Measurements from ENCODE around the gene SLC6A2.

Gene SLC6A2

GRCh38 chr16:55672471-55672870, 16.7 kb downstream of the SLC6A2 start:
- no peak for ATAC-seq

GRCh38 chr16:55678161-55678821, 22.5 kb downstream of the SLC6A2 start:
- ATAC-seq: no peak

DNA sequence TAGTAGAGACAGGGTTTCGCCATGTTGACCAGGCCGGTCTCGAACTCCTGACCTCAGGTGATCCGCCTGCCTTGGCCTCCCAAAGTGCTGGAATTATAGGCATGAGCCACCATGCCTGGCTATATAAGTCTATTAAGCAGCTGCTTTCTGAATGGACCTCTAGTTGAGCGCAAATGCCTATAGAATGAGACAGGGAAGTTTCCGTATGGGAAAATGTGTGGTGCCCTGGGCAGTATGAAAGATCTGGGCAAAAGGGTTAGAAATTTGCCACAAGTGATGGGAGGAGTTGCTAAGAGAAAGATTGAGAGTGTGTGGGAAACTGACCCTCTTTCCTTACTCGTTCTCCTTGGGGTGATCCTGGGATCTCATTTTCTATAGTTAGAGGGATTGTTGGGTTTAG, 26.3 kb downstream of the SLC6A2 start:
- ATAC-seq: no peak

DNA sequence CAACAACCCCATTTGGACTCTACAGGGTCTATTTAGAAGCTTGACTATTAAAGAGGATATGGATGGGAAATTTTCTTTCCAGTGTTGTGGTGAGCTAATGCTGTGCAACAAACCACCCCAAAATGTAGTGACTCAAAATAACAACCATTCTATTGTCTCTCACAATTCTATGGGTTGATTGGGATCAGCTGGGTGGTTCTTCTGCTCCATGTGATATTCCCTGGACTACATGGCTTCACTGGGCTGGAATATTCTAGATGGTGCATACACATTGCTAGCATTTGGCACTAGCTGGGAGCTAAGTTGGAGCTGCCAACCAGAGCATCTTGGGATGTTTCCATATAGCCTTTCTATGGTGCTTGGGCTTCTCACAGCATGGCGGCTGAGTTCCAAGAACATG, 30.2 kb downstream of the SLC6A2 start:
- ATAC-seq: no peak

DNA sequence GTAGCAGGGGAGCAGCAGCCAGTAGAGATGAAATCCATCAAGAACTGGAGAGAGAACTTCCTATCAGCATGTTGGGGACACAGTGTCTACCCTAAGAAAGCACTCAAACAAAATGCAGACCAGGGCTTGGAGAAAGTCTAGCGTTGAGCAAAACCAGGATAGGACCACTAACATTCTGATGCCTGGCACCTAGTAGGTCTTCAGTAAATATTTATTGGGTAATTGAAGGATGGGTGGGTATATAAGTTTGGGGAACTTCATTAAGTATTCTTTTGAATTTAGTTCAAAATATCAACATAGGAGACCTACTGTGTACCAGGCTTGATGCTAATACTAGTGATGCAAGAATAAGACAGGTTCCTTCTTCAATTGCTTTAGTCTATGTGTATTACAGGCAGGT, 30.9 kb downstream of the SLC6A2 start:
- no peak for ATAC-seq

DNA sequence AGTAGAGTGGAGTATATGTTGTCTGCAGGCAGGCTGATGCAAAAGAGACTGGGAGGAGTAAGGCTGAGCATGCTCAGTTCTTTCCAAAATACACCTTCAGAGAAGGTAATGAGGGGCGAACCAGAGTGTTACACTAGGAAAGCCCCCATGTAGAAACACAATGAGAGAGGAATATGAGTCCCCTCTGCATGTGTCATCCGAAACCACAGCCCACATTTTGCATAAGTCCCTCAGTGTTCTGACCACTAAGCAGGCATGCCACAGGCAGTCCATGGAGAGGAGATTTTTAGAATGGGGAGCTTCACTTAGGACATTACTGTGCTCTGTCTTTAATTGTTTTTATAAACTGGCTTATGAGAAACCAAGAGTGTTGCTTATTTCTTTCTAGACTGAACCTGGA, 32.0 kb downstream of the SLC6A2 start:
- no peak for ATAC-seq

GRCh38 chr16:55690841-55691240, 35.1 kb downstream of the SLC6A2 start:
- no peak for ATAC-seq

GRCh38 chr16:55691771-55692170, 36.0 kb downstream of the SLC6A2 start:
- no peak for ATAC-seq

DNA sequence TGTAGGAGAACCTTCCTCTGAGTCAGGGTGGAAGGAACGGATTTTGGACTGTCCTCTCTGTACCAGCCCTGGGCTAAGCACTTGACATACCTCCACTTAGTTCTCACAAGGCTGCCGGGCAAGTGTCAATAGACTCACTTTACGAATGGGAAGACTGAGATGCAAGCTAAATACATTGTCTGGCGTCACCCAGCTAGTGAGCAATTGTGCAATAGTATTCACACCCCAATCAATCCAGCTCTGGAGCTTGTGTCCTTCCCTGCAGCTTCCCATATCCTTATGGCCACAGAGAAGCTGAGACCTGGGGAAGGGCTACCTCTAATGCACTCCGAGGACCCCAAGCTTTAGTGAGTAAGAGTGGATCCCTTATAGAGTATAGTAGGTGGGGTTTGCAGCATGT, 39.8 kb downstream of the SLC6A2 start:
- ATAC-seq: no peak

GRCh38 chr16:55697867-55698266, 42.1 kb downstream of the SLC6A2 start:
- no peak for ATAC-seq

DNA sequence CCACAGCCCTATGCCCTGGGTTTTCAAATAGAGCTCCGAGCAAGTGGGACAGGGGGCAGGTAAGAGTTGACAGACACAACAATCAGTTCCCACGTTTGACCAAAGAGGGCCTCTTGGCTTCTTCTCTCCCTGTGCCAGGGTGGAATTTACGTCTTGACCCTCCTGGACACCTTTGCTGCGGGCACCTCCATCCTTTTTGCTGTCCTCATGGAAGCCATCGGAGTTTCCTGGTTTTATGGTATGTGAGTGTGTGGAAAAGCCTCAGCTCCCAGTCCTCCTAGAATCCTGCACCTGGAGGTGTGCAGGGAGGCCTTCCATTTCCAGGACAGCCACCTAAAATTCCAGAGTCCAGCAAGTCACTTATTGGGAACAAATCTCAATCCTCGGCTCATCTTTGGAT, 42.5 kb downstream of the SLC6A2 start:
- no peak for ATAC-seq

- no peak for ATAC-seq
Observed at GRCh38 chr16:55698946-55699345, 43.2 kb downstream of the SLC6A2 start.

DNA sequence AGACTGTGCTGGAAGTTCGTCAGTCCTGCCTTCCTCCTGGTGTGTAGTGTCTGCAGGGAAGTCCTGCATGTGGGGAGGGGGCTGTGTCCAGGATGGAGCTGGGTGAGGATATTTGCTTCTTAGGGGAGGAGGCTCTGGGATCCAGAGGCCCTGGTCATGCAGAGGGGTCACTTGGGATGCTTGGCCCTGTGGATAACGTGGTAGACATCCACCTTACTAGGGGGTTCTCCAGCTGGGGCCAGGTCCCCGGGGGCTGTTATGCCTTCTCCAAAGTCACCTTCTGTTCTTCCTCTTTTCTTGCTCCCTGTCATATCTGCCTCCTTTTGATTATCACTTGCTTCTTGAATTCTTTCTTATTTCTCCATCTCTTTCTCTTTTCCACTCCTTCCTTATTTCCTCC, 43.8 kb downstream of the SLC6A2 start:
- no peak for ATAC-seq

- no peak for ATAC-seq
Observed at GRCh38 chr16:55700067-55700466, 44.3 kb downstream of the SLC6A2 start.

GRCh38 chr16:55700961-55701360, 45.2 kb downstream of the SLC6A2 start:
- ATAC-seq: no peak

DNA sequence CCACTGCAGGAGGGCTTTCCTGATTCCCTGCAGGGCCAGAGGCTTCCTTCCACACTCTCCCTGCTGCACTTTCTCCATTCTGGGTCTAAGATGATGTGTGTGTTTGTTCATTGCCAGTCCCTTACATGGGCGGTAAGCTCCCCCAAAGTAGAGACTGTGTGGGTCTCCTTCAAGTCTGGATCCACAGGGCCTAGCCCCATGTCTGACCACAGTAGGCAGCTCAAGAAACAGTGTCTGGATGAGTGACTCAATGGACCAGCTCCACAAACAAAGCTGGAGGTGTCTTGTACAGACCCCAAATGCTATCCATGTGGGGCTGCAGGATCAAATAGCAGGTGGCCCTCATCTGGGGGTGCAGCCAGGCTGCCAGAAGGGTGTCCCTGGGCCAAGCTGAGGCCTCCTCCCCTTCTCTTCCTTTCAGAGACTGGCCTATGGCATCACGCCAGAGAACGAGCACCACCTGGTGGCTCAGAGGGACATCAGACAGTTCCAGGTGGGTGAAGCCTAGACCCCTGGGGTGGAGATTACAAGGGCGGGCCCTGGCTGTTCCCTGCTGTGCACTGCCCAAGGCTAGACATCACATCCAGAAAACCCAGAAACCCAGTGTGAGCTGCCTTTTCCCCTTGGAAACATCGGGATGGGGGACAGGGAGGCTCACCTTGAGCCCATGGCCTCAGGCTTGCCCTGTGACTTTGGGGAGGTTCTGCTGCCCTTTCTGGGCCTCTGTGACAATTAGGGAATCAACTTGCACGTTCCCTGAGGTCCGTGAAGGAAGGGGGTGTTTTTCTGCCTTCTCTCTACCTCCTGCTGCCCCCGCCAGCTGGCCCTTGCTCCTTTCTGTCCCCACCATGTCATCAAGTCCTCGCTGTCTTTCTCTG, 45.9 kb downstream of the SLC6A2 start:
- ATAC-seq: no peak

- ATAC-seq: no peak
Observed at GRCh38 chr16:55703003-55704001, 47.5 kb downstream of the SLC6A2 start.

DNA sequence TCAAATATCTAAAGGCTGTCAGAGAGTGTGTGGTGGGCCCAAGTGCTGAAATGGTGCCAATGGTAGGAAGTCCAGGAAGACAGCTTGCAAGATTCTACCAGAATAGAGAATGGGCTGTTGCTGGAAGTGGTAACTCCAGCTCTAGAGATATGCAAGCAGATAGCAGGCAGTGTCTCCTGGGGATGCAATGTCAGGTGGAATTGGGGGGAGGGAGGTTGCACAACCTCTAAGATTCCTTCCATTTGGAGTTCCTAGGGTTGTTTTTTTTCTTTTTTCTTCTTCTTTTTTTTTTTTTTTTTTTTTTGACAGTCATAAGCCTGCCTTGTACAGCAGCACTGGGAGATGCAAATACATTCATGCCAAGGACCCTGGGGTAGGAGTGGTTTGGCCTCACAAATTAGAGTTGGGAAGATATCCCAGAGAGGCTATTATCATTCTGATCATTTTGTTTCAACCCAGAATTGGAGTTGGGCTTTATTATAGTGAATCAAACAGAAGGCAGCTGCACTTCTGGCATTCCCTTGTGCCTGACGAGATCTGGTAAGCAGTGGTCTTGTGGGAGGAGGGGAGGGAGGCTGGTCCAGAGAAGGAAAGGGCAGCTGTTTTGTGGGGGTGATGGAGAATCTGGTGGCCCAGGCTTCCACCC, 51.1 kb downstream of the SLC6A2 start:
- ATAC-seq: no peak

DNA sequence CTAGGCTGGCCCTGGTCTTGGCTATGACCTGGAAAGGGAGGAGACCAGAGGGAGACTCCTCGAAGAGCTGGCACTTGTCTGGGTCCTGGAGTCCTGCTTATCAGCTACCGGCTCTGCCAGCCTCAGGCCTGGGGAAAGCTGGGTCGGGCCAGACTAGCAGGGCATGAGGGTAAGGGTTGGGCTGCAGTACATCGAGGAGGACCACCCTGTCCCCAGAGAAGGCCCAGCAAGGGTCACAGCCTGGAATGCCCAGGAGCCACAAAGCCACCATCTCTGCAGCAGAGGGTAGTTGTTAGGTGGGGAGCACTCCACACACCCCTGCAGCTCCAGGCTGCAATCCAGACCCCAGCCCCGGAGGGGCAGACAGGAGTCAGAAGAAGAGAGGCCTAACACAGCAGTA, 54.0 kb downstream of the SLC6A2 start:
- ATAC-seq: no peak

DNA sequence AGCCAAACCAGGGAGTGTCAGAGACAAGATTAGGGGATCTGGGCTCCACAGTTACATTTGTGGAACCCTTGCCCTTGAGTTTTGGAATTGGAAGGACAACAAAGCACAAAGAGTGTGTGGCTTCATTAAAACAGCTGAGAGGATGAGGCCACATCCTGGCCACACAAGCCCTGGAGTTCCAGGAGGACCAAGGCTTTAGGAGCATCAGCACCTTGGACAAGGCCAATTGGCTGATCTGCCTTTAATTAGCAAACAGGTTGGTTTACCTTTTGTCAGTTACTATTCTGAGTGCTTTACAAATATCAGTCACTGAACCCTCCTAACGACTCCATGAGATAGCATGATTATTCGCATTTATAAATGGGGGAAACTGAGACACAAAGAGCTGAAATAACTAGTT, 54.7 kb downstream of the SLC6A2 start:
- ATAC-seq: no peak

GRCh38 chr16:55711959-55712876, 56.4 kb downstream of the SLC6A2 start:
- peak; percentile 51 to 55 for ATAC-seq
